OCI-LY7 (cell line): Measurements from ENCODE around the gene ARHGEF26.

ENCODE experiments used
- EZH2phosphoT487 ChIP-seq: fragments of 200-600 bp; sonication (generic); IDR thresholded peaks from 2 replicates; pipeline ENCODE4 v1.6.1; 2018; ENCODE audit warnings: low read depth, borderline replicate concordance, mild to moderate bottlenecking, mixed run types, antibody characterized with exemption, low read length, moderate library complexity, mixed read lengths
- TF ChIP-seq, protein P1 (sequence below): fragments of 200-600 bp; sonication (generic); conservative IDR thresholded peaks from 2 replicates; pipeline ENCODE4 v1.5.1; 2014; ENCODE audit warnings: mild to moderate bottlenecking, antibody characterized with exemption, low read length, moderate library complexity, mixed read lengths

DNA sequence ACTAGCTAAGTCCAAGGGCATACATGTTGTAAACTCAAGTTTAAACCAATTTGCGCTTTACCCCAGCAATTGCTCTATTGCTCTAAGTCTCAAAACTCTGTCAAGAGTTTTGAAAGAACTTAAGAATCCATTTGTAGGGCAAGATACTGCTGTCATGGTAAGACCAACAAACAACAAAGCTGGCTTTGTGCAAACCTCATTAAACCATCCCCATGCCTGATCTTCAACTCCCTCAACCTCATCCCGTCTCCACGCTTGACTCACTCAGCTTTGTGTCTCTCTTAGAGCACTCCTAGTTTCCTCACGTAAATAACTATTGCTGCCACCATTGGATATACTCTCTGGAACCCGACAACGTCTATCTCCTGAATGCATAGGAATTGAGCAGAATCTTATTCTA lies 20.6 kb upstream of the ARHGEF26 start:
- TF ChIP-seq, protein P1, sequence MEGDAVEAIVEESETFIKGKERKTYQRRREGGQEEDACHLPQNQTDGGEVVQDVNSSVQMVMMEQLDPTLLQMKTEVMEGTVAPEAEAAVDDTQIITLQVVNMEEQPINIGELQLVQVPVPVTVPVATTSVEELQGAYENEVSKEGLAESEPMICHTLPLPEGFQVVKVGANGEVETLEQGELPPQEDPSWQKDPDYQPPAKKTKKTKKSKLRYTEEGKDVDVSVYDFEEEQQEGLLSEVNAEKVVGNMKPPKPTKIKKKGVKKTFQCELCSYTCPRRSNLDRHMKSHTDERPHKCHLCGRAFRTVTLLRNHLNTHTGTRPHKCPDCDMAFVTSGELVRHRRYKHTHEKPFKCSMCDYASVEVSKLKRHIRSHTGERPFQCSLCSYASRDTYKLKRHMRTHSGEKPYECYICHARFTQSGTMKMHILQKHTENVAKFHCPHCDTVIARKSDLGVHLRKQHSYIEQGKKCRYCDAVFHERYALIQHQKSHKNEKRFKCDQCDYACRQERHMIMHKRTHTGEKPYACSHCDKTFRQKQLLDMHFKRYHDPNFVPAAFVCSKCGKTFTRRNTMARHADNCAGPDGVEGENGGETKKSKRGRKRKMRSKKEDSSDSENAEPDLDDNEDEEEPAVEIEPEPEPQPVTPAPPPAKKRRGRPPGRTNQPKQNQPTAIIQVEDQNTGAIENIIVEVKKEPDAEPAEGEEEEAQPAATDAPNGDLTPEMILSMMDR: no peak
- no peak for TF ChIP-seq EZH2phosphoT487
